Neural crest cell (in vitro differentiated cells): ENCODE data around the gene RNF5. TPM values are rescaled to one million over a fixed set of nuclear protein-coding genes. Genes with fewer than 3 reads are reported as not detected.

ENCODE experiments used
- DNase-seq: peaks from one replicate; pipeline ENCODE4 v3.0.0; 2021; ENCODE audit warnings: low read depth, mixed read lengths, low spot score
- H3K27ac Mint-ChIP-seq: one replicate; pipeline ENCODE4 v1.8.0; 2021; ENCODE audit warnings: mild to moderate bottlenecking, mixed read lengths; ENCODE audit not compliant: unreplicated experiment
- H3K27me3 Mint-ChIP-seq: 2 replicates; pipeline ENCODE4 v1.8.0; 2021; ENCODE audit warnings: low read depth, mild to moderate bottlenecking, mixed read lengths
- H3K36me3 Mint-ChIP-seq: 2 replicates; pipeline ENCODE4 v1.8.0; 2021; ENCODE audit warnings: low read depth, mild to moderate bottlenecking, mixed read lengths
- H3K4me1 Mint-ChIP-seq: 2 replicates; pipeline ENCODE4 v1.8.0; 2021; ENCODE audit warnings: mixed read lengths
- H3K4me3 Mint-ChIP-seq: one replicate; pipeline ENCODE4 v1.8.0; 2021; ENCODE audit warnings: mild to moderate bottlenecking, mixed read lengths
- H3K9me3 Mint-ChIP-seq: 2 replicates; pipeline ENCODE4 v1.8.0; 2021; ENCODE audit warnings: mixed read lengths
- total RNA-seq: library from RNA; stranded (reverse); gene quantifications from 2 replicates; pipeline ENCODE4 v1.2.1, GENCODE V29; 2021
- TF ChIP-seq, protein P1 (sequence below): fragments of 200-600 bp; sonication (generic); conservative IDR thresholded peaks from 2 replicates; pipeline ENCODE4 v1.5.0; 2021; ENCODE audit warnings: antibody characterized with exemption, mild to moderate bottlenecking

The RNF5 gene
- total RNA-seq, 1 donor from 2014 or later: 60.2 TPM

DNA sequence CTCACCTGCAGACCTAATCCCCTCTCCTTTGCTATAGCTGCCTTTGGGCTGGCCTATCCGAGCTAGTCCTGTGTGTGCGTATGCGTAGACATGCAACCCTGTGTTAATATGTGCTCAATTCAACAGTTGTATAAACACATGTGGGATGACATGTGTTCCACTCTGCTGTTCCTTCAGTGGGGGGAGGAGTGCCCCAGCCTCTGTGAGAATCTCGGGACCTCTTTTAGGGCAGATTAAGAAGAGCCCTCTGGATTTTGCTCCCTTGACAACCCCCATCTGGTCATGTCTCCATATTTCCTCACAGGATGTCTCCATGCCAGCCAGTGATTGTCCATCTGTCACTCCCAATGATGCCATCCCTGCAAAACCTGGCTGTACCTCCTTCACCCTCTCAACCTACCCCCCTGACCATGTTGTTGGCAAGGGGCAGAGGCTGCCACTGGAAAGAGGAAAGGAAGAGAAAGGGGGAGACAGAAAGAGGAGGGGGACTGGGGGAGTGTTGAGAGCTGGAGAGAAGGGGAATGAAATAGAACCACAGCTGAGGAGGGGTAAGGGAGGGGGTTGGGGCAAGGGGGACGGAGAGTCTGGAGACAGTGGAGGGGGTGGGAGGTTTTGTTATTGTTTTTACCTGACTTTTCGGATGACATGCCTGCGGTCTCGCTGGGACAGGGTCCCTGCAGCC, 26.9 kb upstream of the RNF5 start:
- Mint-ChIP-seq H3K36me3 (peaks cover 3% of the 10 kb centered on the region), H3K27ac (no peak overlapping the region), H3K4me1 (peaks cover 59% of the 10 kb centered on the region), H3K4me3 (peak overlapping the region; percentile 54), H3K27me3 (no peaks in the 10 kb centered on the region), H3K9me3 (no peaks in the 10 kb centered on the region)
- TF ChIP-seq, protein P1, sequence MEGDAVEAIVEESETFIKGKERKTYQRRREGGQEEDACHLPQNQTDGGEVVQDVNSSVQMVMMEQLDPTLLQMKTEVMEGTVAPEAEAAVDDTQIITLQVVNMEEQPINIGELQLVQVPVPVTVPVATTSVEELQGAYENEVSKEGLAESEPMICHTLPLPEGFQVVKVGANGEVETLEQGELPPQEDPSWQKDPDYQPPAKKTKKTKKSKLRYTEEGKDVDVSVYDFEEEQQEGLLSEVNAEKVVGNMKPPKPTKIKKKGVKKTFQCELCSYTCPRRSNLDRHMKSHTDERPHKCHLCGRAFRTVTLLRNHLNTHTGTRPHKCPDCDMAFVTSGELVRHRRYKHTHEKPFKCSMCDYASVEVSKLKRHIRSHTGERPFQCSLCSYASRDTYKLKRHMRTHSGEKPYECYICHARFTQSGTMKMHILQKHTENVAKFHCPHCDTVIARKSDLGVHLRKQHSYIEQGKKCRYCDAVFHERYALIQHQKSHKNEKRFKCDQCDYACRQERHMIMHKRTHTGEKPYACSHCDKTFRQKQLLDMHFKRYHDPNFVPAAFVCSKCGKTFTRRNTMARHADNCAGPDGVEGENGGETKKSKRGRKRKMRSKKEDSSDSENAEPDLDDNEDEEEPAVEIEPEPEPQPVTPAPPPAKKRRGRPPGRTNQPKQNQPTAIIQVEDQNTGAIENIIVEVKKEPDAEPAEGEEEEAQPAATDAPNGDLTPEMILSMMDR: no peak
- no peak for DNase-seq

- Mint-ChIP-seq H3K9me3 (no peaks in the 10 kb centered on the region), H3K4me1 (peaks cover 53% of the 10 kb centered on the region), H3K27me3 (no peaks in the 10 kb centered on the region), H3K36me3 (peaks cover 3% of the 10 kb centered on the region), H3K27ac (peak within 1 kb of the TSS; percentile 97), H3K4me3 (peak within 1 kb of the TSS; percentile 100)
- no peak for DNase-seq
- TF ChIP-seq, protein P1: no peak
These were observed 26.1 kb upstream of the RNF5 start, which contains the start of gene PRRT1 for GRCh38 chr6:32151863-32152768. TSS of gene PRRT1 (minus strand) at chr6:32151939. CDS start at chr6:32151827, 112 bp downstream.

GRCh38 chr6:32152769-32153563, 25.2 kb upstream of the RNF5 start:
- Mint-ChIP-seq H3K36me3 (peaks cover 10% of the 10 kb centered on the region), H3K4me1 (peaks cover 47% of the 10 kb centered on the region), H3K4me3 (peak overlapping the region; percentile 100), H3K27ac (peak overlapping the region; percentile 97), H3K9me3 (no peaks in the 10 kb centered on the region), H3K27me3 (no peaks in the 10 kb centered on the region)
- peak; percentile 32 for DNase-seq
- TF ChIP-seq, protein P1: no peak

DNA sequence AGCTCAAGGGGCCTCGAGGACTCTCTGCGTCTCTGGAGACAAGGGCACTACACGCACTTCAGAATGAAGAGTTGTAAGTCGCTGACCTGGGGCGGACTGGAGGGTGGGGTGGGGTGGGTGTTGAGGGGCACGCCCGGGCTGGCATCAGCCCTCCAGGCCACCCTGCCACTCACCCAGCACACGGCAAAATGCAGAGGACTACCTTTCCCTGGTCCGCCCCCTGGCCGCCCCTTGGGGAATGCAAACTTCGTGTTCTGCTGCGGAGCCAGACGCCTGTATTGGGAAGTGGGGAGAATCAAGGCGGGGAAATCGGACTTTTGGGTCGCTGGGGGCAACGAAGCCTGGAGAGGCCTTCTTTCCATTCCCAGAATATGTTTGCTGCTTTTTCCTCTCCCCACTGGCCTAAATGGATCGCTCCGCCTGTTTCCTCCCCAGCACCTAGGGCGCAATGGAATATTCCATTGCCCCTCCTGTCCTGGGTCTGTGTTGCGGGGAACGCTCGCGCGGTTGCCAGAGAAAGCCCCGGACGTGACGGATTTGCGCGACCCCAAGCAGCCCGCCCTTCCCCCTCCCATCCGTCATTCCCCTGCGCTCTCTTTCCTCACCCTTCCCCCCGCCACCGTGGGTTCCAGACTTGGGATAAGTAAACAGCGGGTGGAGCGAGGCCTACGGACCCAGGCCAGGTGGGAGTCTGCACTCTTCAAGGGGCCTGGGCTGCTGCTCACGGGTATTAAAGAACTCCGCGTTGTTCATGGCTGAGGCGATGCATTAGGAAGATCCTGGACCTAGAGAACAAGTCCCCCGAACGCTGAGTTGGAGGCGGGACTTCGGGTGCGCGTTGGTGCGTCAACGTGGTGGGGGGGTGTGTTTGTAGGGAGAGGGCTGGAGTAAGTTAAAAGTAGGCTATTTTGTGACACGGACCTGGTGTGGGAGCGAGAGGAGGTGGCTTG, 24.4 kb upstream of the RNF5 start, which contains the start of gene PPT2:
PPT2 (plus strand) TSS at position 578 of the 950 bp plus-strand sequence. CDS start 454 bp downstream, outside the sequence.
- H3K4me1 Mint-ChIP-seq: peaks cover 46% of the 10 kb centered on the region
- no peaks in the 10 kb centered on the region for H3K27me3 Mint-ChIP-seq
- peak; percentile 80 for DNase-seq
- H3K4me3 Mint-ChIP-seq: peak within 1 kb of the TSS; percentile 100
- H3K27ac Mint-ChIP-seq: peak within 1 kb of the TSS; percentile 100
- H3K36me3 Mint-ChIP-seq: peaks cover 15% of the 10 kb centered on the region
- no peaks in the 10 kb centered on the region for H3K9me3 Mint-ChIP-seq
- TF ChIP-seq, protein P1: peak; percentile 47
